HG02938 (cell line): ENCODE measurements around the gene MRPL40.

Experiments used
- ATAC-seq: cut with Tn5 transposase; IDR thresholded peaks from one replicate; pipeline ENCODE4 v1.9.1; 2021; ENCODE audit warnings: mild to moderate bottlenecking, moderate library complexity; ENCODE audit not compliant: unreplicated experiment

The MRPL40 gene

DNA sequence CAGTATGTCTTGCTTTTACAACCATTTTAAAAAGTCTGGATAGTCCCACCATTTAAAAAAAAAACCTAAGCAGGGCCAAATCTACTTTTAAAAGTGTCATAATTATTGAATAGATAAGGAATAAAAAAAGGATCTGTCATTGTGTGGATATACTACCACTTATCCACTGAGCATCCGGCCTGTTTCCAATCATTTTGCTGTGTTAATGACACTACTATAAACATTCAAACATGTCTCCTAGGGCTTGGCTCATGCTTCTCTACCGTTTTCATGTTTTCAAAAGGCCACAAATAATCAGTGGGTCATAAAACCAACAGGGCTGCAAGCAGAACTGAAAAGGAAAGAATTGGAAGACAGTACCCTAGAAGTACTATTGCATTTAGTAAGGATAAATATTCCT is 27.7 kb downstream of the MRPL40 start:
- ATAC-seq, result no peak

DNA sequence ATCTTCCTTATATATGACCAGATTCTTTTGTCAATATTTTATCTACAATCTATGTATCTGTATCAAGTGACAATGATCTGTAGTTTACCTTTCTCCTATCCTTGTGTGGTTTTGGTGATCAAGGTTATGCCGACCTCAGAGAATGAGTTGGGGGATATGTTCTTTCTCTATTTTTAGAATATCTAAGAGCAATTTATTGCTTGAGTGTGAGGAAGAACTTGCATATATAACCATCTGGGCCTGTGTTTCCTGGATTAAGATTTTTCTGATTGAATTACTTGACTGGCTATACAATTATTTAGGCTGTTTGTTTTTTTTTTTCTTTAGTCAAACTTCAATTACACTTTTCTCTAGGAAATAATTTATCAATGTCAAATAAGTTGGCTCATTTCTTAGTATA is 29.2 kb downstream of the MRPL40 start:
- no peak for ATAC-seq

DNA sequence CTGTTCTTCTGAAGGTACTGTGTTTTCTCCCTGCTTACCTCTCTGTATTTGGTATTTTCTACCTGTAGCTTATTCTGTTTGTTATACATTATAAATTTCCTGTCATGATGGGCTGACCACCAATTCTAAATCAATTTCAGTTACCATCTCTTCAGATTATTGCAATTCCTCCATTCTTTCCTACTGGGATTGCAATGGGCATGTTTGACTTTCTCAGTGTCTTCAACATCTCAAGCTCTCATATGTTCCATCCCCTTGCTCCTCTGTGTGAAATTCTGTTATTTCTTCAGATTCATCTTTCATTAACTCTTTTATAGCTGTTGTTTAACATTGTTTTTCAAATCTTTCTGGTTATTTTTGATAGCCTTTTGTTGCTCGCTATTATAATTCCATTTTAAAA is 30.7 kb downstream of the MRPL40 start:
- ATAC-seq, result no peak

DNA sequence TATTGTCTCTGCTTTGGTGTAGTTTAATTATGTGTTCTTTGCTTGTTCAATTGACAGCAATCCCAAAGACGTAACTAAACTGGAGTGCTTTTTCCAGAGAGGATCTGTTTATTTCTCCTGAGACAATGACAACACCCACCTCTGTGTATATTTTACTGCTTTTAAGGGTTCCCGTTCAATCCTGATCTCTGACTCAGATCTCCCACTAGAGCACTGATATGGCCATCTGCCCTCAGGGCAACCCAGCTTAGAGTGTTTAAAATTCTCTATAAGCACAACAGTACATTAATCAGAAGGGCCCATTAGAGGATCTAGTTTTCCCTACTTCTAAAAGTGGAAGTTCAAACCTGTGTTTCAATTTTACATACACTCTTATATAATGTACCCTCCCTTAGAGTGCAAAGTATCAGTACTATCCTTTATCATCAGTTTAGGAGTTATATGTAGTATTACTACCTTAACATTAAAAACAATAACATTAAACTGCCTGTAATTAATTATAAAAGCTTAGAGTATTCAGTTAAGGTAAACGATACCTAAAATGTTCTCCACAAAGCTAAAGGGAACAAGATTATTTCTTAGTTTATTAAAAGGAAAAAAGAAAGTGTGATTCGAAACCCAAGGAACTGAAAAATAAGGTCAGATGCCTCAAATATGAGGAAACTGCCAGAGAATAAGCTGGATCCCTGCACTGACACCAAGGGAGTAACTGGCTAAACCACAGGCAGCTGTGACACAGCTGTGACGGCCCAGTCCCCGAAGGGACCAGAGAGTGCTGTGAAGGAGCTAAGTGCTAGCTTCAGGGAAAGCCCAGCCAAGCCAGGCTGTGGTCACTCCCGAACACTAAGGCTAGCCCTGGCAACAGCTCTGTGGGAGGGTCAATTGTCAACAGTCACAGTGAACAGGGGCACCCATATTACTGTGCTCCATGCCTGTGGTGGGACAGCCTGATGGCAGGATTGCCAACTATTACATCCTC is 31.4 kb downstream of the MRPL40 start:
- ATAC-seq, result no peak

DNA sequence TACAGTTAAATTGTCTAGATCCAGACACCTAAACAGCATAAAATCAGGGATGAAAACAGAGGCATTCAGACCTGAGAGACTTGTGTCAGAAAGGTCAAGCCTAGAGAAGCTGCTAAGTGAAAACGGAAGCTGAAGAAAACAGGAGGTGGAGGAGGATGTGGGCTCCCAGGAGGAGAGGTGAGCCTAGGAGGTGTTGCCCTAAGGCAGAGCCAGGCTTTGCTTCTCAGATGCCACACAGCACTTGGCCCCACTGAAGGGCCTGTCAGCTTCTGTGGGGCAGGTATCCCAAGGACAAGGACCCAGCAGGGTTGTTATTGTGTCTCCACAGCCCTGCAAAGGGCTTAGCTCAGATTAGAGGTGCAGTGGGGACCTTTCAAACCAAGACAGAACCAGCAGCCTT is 32.2 kb downstream of the MRPL40 start:
- no peak for ATAC-seq

DNA sequence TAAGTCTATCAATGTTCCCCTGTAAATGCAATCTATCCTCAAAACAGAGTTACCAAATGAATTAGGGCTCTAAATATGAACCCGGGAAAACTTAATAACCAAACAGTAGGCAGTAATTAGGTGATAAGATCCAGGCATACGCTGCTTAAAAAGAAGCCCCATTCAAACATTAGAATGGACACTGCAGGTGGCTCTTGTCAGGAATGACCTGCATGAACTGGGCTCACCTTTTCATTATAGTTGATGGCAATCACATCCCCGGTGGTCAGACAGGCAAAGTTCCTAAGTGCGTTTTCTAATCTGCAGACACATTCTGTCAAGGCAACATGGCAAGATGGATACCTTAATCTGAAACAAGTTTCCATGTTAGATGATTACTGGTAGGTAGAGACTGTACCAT is 32.6 kb downstream of the MRPL40 start:
- ATAC-seq, result no peak

DNA sequence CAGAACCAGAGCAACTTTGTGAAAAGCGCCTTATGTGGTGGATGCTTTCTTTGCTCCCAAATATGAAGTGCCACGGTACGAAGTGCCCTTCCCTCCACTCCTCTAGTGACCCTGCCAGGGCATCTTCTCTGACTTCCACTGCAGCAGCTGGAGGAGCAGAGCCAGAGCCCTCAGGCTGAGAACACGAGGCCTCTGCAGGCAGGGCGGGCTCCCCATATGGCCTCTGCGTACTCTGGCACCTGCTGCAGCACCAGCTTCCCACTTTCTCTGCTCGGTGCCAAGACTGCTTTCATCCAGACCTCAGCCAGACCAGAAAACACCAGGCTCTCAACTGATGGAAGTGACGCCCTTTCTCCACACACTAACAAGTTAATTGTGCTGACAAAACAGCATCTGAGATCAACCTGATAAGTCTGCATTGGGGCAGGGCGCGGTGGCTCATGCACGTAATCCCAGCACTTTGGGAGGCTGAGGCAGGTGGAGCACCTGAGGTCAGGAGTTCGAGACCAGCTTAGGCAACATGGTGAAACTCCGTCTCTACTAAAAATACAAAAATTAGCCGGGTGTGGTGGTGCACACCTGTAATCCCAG is 33.9 kb downstream of the MRPL40 start:
- ATAC-seq, result no peak

DNA sequence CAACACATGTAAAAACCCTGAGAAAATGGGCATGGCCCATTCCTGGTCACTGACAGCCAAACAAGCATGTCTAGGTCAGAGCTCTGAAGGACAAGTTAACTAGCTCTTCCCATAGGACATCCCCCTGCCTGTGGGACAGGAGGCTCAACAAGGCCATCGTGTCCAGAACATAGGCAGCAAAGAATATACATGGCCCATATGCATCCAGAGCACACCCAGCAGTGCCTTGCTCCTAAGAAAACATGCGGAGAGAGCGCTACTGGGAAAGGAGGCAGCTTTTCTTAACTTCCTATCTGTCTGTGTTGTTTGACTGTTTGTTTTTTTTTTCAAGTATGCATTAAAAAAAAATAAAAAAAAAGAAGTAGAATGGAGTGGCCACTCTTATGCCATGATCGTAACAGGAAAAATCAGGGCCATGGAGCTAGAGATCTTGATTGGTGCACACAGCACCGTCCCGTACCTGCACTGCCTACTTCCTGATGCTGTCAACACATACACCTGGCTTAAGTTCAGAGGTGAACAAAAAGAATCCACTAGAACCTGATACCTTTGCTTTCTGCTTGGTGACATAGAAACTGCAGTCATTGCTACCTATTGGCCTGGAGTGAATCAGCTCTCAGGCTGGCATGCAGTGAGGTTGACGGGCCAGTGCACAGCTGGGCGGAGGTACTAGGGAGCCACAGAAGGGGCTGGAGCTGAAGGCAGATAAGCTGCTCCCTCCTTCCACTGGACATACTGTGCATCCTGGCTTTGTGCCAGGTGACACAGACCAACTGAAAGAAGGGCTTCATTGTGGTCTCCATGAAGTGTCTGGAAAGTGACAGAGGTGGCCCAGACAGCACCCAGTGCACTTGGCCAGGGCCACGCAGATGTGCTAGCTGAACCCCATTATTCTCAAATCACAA is 34.8 kb downstream of the MRPL40 start:
- no peak for ATAC-seq

DNA sequence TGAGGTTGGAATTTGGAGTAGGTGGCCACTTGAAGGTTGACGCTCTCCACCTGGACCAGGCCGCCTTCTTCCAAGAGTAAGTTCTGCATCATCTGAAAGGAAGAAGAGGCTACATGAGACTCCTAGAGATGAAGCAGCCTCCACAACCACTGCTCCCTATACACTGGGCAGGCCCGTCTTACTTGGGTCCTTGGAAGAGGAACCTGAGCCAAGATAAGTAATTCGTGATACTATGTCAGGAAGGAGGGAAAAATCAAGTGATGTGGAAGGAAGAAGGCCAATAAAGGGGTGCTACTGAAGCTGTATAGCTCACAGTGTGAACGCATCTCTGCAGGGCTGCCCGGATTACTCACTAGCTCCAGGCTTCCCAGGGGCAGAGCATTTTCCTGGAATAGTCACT is 35.6 kb downstream of the MRPL40 start:
- ATAC-seq, result no peak

DNA sequence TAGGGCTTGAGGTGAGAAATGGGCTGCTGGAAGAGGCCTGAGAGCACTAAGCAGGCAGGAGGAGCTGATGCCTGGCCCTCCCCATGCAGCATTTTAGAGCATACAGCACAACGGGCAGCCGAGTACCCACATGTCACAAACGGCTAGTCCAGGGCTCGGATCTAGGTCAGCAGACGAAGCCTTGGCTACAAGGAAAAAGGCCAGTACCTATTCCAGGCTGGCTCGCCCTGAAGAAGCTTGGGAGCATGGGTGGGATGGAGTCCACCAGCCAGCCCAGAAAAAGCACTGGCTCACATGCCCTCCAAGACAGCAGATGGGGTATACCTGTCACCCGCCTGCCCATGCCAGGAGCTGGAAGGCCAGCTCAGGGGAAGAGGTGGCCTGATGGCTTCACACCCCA is 37.1 kb downstream of the MRPL40 start:
- no peak for ATAC-seq

DNA sequence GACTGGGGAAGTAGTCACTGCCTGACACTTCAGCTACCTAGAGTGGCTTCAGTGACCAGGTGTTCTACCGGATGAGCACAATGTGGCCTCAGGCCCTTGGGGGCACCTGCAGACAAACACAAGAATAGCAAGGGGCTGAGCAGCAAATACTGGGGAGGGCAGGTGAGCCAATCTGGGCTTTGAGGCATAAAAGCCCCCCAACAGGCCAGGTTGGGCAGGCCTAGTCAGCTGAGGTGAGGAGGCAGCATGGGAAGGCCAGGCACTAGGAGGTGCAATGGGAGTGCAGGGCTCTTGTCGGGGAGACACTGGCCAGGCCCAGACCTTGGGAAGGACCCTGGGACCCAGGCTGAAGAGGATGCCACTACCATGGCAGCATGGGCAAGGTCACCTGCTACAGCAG is 37.7 kb downstream of the MRPL40 start:
- ATAC-seq, result no peak

DNA sequence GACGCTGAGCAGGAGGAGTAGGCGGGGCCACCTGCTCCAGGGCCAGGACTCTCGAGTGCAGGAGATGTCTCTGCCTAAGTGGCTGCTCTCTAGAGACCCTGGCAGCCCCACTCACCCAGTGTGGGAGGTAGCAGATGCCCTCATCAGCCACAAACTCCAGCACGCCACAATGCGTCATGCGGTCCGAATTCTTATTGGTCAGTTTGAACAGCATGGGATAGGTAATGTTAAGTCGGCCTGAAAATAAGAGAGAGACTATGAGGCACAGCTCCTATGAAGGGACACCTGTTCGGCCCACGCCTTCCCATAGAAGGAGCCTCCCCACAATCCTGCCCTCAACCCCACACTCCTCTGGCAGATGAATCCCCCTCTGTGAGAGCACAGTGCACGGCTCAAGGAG is 39.2 kb downstream of the MRPL40 start:
- no peak for ATAC-seq

DNA sequence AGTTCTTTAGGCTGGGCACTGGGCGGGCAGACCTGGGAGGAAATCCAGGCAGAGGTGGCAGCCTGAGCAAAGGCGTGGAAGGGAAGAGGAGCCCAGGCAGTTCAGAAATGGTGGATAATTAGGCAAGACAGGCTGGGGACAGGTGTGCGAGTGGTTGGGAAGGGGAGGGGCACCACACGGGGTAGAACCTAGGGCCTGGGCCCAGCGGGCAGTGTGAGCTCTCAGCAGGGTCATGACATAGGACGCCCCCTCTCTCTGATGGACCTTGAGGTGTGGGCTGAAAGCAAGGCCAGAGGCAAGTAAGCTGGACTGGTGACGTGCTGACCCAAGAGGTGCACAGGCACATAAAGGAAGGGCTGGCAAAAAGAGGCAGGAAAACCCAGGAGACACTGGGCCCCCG is 39.9 kb downstream of the MRPL40 start:
- ATAC-seq, result no peak

DNA sequence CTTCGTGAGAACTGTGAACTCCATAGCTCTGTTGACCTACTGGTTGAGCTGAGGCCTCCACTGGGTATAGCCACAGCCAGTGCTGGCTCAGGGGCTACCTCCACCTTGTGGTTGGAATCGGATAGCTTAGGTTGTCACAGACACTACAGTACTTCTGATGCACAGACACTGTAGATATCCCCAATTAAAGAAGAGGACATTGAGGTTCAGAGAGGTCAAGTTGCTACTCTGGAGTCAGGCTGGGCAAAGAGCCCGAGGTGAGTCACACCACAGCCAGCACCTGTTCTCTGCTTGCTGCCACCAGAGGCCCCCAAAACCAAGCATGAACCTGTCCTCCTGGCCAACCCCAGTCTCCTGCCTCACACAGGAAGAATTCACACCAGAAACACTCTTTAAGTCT is 41.2 kb downstream of the MRPL40 start:
- no peak for ATAC-seq

DNA sequence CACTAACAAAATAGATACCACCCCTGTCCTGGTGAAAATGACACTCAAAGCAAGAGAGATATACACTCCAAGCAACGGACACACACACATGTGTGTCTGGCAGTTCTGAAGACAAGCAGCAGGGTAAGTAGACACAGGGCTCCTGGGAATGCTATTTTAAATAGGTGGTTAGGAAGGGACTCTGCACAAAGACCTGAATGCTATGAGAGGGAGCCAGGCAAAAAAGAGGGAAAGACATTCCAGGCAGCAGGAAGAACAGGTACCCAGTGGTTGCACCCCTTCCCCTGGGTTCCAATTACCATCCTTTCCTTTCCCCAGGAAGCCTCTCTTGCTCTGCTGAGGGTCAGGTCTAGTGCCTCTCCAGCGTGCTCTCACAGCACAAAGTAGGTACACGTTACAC is 43.7 kb downstream of the MRPL40 start:
- ATAC-seq, result no peak

DNA sequence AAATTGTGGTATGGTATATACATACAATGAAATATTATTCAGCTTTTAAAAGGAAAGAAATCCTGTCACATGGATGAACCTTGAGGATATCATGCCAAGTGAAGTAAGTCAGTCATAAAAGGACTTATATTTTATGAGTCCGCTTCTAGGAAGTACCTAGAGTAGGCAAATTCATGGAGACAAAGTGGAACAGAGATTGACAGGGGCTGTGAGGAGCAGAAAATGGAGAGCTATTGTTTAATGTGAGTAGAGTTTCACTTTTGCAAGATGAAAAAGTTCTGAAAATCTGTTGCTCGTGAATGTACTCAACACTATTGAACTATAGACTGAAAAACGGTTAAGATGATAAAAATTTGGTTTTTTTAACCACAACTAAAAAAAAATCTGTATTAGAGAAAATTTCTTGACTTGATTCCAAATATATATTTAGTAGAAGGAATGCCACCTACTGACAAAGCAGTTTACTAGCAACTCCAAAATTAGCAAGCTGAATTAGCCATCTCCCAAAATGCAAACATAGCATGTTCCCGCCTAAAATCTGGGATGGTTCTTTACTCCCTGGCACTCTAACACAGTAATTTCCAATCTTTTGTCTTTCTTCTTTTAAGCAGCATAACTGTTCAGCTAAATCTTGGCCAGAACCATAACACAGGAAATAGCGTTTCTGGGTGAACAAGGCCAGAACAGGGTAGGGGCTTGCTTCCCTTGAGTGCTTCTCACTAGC is 45.1 kb downstream of the MRPL40 start:
- no peak for ATAC-seq

DNA sequence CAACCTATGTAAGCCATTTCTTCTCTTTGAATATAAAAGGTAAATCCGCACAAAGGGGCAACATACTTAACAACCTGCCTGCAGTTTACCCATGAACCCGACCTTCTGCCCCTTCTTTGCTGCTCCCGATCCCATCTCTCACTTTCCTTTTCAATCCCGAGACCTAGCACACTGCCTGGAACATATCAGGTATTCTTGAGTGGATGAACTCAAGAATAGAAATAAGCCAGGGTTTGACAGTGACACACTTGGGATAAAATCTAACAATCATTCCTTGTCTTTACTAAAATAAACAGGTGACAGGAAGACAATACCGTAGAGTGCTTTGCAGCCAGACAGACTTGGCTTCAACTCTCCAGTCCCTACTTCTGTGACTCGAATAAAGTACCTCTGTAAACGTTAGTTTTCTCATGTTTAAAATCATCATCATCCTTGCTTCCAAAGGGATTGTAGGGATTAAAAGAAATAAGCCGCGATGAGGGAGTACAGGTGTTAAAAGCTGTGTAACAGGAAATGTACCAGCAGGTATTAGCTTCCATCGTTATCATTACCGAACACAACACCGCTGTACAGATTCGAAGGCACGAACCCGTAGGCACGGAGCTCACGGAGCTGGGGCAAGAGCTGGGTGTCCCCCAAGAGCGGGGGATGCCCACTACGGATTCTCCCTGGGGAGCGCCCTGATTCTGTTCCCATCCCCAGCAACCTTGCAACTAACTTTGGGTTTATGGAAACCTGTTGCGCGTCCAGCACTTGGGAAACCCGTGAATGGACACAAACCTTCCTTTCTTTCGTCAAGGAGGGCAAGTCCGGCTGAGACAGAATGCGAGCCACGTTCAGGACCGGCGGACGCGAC is 45.9 kb downstream of the MRPL40 start:
- no peak for ATAC-seq

DNA sequence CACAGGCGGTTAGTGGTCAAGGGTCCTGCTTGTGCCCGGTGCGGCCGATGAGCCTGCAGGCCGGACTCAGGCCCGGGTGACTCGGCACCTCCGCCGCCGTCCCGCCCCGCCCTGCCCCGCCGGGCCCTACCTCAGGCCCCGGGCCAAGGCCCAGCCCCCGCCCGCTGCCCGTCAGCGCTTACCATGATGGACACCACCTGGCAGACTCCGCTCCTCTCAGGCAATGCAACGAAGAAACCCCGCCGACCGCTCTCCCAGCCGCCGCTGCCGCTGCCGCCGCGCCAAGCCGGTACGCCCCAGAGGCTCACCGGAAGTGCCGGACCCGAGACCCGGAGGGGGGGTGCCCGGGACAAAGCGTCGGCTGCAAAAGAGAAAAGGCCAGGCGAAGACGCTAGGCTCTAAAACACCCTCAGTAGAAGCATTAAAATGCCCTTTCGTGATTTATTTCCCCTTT is 46.6 kb downstream of the MRPL40 start, which contains the start of gene UFD1:
UFD1 (minus strand) TSS at position 293 of the 454 bp plus-strand sequence; CDS start at position 185, 108 bp downstream.
- ATAC-seq, result peak; percentile 37

DNA sequence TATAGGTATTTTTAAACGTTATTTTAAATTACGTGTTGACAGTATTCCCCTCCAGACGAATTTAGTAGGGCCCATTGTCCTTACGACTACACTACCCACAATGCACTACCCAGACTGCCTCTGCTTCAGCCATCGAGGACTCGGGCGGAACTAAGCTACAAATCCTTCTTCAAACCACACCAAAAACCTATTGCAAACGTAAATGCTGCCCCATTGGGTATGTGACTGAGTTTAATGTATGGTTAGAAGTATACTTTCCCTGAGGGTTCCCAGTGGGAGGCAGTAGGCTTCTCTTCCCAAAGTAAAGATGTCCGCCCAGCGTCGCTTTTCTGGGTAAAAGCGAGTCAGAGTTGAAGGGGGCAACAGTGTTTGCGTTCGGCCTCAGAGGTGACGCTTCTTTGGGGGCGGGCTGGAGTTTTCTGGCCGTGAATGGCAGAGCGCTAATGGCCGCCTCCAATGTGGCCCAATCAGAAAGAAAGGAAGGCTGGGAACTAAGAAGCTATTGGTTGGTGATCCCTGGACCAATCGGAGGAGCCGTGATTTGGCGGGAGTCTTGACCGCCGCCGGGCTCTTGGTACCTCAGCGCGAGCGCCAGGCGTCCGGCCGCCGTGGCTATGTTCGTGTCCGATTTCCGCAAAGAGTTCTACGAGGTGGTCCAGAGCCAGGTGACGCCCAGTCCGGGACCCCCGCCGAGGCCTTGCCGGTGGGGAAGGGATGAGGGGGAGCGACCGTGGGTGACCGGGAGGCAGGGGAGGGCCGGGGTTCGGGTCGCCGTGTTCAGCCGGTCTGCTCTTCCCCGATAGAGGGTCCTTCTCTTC is 47.2 kb downstream of the MRPL40 start, which contains the start of gene CDC45:
CDC45 (plus strand) TSS at position 566 of the 818 bp plus-strand sequence; CDS start at position 615, 49 bp downstream.
- ATAC-seq, result peak; percentile 89
